OCI-LY7 (cell line): ENCODE measurements around the gene NAALADL2. TPM values are rescaled to one million over a fixed set of nuclear protein-coding genes. Genes with fewer than 3 reads are reported as not detected.

ENCODE experiments used
- BruUV-seq: library from RNA; stranded (reverse); fragments of 400-500 nt; replicated peaks from 2 replicates; lab custom pipeline; 2021; lab: Mats Ljungman, UMichigan
- CTCF ChIA-PET: fragments of 300-600 bp; sonication (Branson Sonifier 250); formaldehyde crosslinking; loops from one replicate; lab custom pipeline; 2022; ENCODE audit warnings: antibody characterized with exemption; ENCODE audit not compliant: unreplicated experiment; lab: Charles Lee
- POLR2A ChIA-PET: fragments of 300-600 bp; sonication (Branson Sonifier 250); formaldehyde crosslinking; loops from one replicate; lab custom pipeline; 2022; ENCODE audit warnings: antibody characterized with exemption; lab: Charles Lee
- DNase-seq: peaks from one replicate; pipeline ENCODE4 v3.0.0-alpha.2; 2015; ENCODE audit warnings: low spot score
- H2AFZ ChIP-seq: fragments of 200-600 bp; sonication (generic), shearing (Covaris generic); 2 replicates; pipeline ENCODE4 v1.6.1; 2014; ENCODE audit warnings: mild to moderate bottlenecking, antibody characterized with exemption, low read length, moderate library complexity
- H3K27ac ChIP-seq: fragments of 200-600 bp; sonication (generic); 2 replicates; pipeline ENCODE4 v1.5.1; 2014; ENCODE audit warnings: mixed run types, low read depth, mild to moderate bottlenecking, moderate library complexity, low read length, inconsistent platforms; ENCODE audit not compliant: poor library complexity, severe bottlenecking
- H3K36me3 ChIP-seq: fragments of 200-600 bp; sonication (generic); 2 replicates; pipeline ENCODE4 v1.6.1; 2014; ENCODE audit warnings: mild to moderate bottlenecking, antibody characterized with exemption, low read length, moderate library complexity, mixed read lengths; ENCODE audit not compliant: insufficient read depth
- H3K4me1 ChIP-seq: fragments of 200-600 bp; sonication (generic); 2 replicates; pipeline ENCODE4 v1.5.1; 2014; ENCODE audit warnings: mild to moderate bottlenecking, low read length; ENCODE audit not compliant: insufficient read depth, poor library complexity, severe bottlenecking
- H3K4me2 ChIP-seq: fragments of 200-600 bp; sonication (generic); 2 replicates; pipeline ENCODE4 v1.6.1; 2014; ENCODE audit warnings: mild to moderate bottlenecking, low read length
- H3K4me3 ChIP-seq: fragments of 200-600 bp; sonication (generic); 2 replicates; pipeline ENCODE4 v1.5.1; 2014; ENCODE audit warnings: mild to moderate bottlenecking, low read depth, low read length; ENCODE audit not compliant: poor library complexity, severe bottlenecking
- H3K79me2 ChIP-seq: fragments of 200-600 bp; sonication (generic); 2 replicates; pipeline ENCODE4 v1.6.1; 2016; ENCODE audit warnings: low read depth, mild to moderate bottlenecking, low read length, moderate library complexity, mixed read lengths; ENCODE audit not compliant: insufficient read depth
- H3K9me2 ChIP-seq: fragments of 200-600 bp; sonication (generic); 2 replicates; pipeline ENCODE4 v1.6.1; 2016; ENCODE audit warnings: mild to moderate bottlenecking, low read length, mixed read lengths; ENCODE audit not compliant: insufficient read depth
- H3K9me3 ChIP-seq: fragments of 200-600 bp; sonication (generic); 2 replicates; pipeline ENCODE4 v1.6.1; 2014; ENCODE audit warnings: mild to moderate bottlenecking, mixed run types, low read length, mixed read lengths
- H4K20me1 ChIP-seq: fragments of 200-600 bp; sonication (generic); 2 replicates; pipeline ENCODE4 v1.6.1; 2014; ENCODE audit warnings: mild to moderate bottlenecking, antibody characterized with exemption, low read length, moderate library complexity, mixed read lengths; ENCODE audit not compliant: insufficient read depth
- CTCF ChIP-seq: fragments of 200-600 bp; sonication (generic); conservative IDR thresholded peaks from 2 replicates; pipeline ENCODE4 v1.5.1; 2014; ENCODE audit warnings: mild to moderate bottlenecking, antibody characterized with exemption, low read length, moderate library complexity, mixed read lengths
- EZH2phosphoT487 ChIP-seq: fragments of 200-600 bp; sonication (generic); IDR thresholded peaks from 2 replicates; pipeline ENCODE4 v1.6.1; 2018; ENCODE audit warnings: low read depth, borderline replicate concordance, mild to moderate bottlenecking, mixed run types, antibody characterized with exemption, low read length, moderate library complexity, mixed read lengths
- intact Hi-C: fragments of 100-400 bp; cut with micrococcal nuclease; formaldehyde crosslinking; loops from one replicate; pipeline ENCODE4 v1.10.0; 2022; ENCODE audit not compliant: unreplicated experiment
- total RNA-seq, 2 experiments: library from RNA; depleted of rRNA in 1 of 2; stranded (reverse); fragments of >200 nt in 1 of 2; shearing (Covaris generic) in 1 of 2; gene quantifications; 2 replicates each; pipeline ENCODE4 v1.2.3, GENCODE V29; 2014 to 2022

NAALADL2 gene
- total RNA-seq, 2 experiments from 2014 or later: 0.25 to 0.70 TPM

GRCh38 chr3:175215833-175216232 is 356.7 kb downstream of the NAALADL2 start:
- H3K4me1 ChIP-seq: no peaks in the 10 kb centered on the region
- ChIA-PET CTCF (no interaction called here), POLR2A (no interaction called here)
- no peaks in the 10 kb centered on the region for H3K9me2 ChIP-seq
- H3K79me2 ChIP-seq: no peaks in the 10 kb centered on the region
- no peak overlapping the region for H2AFZ ChIP-seq
- no peak overlapping the region for H3K4me3 ChIP-seq
- intact Hi-C loops: no loop called here
- no peak overlapping the region for H3K4me2 ChIP-seq
- H3K9me3 ChIP-seq: no peaks in the 10 kb centered on the region
- no peaks in the 10 kb centered on the region for H3K36me3 ChIP-seq
- BruUV-seq: no TSS peak
- no peak for DNase-seq
- no peak overlapping the region for H3K27ac ChIP-seq
- no peaks in the 10 kb centered on the region for H4K20me1 ChIP-seq
- no peak for TF ChIP-seq EZH2phosphoT487
- TF ChIP-seq CTCF: no peak

DNA sequence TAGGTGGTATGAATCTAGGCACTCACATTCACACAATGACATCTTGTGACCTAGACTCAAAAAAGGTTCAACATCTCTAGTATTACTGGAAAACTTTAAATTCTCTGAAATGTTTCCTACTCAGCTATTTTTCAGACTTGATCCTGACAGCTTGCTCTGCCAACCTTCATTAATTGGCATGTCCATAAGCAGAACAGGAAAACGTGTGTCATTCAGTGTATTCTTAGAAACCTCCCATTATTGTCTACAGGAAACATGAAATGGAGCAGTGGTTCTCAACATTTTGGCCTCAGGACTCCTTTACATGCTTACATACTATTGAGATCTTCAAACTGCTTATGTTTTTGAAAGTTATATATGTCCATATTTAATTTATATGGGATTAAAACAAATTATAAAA is 363.2 kb downstream of the NAALADL2 start:
- Histone ChIP-seq H4K20me1 (no peaks in the 10 kb centered on the region), H3K9me3 (no peaks in the 10 kb centered on the region), H3K4me3 (no peak overlapping the region), H3K4me2 (no peak overlapping the region), H3K27ac (no peak overlapping the region), H3K36me3 (no peaks in the 10 kb centered on the region), H3K79me2 (no peaks in the 10 kb centered on the region), H2AFZ (no peak overlapping the region), H3K4me1 (no peaks in the 10 kb centered on the region), H3K9me2 (no peaks in the 10 kb centered on the region)
- intact Hi-C loops: no loop called here
- no TSS peak for BruUV-seq
- ChIA-PET CTCF (no interaction called here), POLR2A (interaction anchor here (0.7 kb wide), 1 partner anchor 60 kb away, joined by 3 read pairs; no protein-coding TSS in a partner anchor)
- TF ChIP-seq CTCF (no peak), EZH2phosphoT487 (no peak)
- no peak for DNase-seq

GRCh38 chr3:175224051-175224450 is 364.9 kb downstream of the NAALADL2 start:
- no peak overlapping the region for H3K27ac ChIP-seq
- CTCF ChIA-PET: no interaction called here
- no peaks in the 10 kb centered on the region for H4K20me1 ChIP-seq
- intact Hi-C loops: no loop called here
- no peaks in the 10 kb centered on the region for H3K79me2 ChIP-seq
- POLR2A ChIA-PET: no interaction called here
- H3K4me1 ChIP-seq: no peaks in the 10 kb centered on the region
- no peak overlapping the region for H3K4me3 ChIP-seq
- no peaks in the 10 kb centered on the region for H3K9me3 ChIP-seq
- H3K9me2 ChIP-seq: no peaks in the 10 kb centered on the region
- H2AFZ ChIP-seq: no peak overlapping the region
- no TSS peak for BruUV-seq
- DNase-seq: no peak
- H3K36me3 ChIP-seq: no peaks in the 10 kb centered on the region
- no peak overlapping the region for H3K4me2 ChIP-seq
- TF ChIP-seq EZH2phosphoT487 (no peak), CTCF (no peak)
